Measurements from ENCODE around the gene ISM1. TPM values are rescaled to one million over a fixed set of nuclear protein-coding genes. Genes with fewer than 3 reads are reported as not detected.
"Not testable (repeated sequence)": the region's sequence is repeated elsewhere in the genome, so short reads cannot be mapped to it uniquely, and the experiment has no call there.

ISM1 gene
- total RNA-seq, 1 donor from 2014 or later = 0.29 TPM

DNA sequence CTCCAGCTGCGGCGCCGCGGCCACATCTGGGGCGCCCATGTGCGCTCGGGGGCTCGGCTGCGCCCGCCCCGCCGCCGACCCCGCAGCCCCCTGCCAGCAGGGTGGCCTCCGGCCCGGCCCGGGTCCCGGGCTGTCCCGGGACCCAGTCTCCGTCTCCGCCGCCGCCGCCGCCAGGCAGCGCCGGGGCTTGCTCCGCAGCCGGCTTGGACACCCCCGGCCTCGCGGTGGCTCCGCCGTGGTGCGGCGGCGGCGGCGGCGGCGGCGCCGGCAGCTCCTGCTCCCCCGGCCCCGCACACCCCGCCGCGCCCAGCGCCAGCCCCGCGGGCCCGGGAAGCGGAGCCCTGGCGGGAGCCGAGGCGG, 219 bp downstream of the ISM1 start:
- DNase-seq (ENCODE audit: extremely low read depth, low read depth, low spot score) = no peak

DNA sequence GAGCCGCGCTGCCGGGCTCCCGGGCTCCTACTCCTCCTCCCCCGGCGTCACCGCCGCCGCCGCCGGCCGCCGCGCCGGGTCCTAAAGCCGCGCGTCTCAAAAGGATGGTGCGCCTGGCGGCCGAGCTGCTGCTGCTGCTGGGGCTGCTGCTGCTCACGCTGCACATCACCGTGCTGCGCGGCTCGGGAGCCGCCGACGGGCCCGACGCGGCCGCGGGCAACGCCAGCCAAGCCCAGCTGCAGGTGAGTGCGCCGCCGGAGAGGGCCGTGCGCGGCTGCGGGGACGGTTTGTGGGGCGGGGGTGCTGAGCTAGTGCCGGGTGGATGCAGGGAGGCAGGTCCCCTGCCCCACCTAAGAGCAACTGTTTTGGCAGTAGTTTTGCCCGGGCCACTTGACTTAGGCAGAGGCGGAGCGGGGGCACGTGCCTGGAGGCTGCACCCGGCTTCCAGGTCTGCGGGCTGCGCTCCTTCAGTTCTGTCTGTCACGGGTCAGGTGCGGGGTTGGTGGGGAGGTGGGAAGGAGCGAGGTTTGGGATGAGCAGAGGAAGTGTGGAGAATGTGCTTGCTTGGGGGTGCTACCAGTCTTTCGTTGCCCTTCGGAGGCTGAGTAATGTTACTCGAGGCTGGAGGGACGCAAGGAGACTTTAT, 722 bp downstream of the ISM1 start:
- DNase-seq (ENCODE audit: extremely low read depth, low read depth, low spot score) = no peak

DNA sequence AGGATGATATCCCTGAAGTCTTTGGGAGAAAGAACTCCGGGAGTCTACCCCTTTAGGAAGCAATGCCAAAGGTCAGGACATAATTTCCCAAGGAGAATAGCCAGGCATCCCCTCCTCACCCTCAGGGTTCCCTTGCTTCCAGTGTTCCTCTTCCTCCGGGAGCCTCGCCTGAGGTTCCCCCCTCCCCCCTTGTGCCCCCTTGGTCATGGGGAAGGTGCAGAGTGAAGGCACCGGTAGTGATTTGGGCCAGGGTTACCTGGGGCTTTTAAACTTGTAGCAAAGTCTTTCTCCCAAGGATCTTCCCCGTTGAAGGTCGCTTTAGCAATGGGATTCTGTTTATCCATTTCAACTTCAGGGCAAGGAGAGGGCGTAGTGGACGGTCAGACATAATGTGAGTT, 1.2 kb downstream of the ISM1 start:
- DNase-seq (ENCODE audit: extremely low read depth, low read depth, low spot score) = no peak

DNA sequence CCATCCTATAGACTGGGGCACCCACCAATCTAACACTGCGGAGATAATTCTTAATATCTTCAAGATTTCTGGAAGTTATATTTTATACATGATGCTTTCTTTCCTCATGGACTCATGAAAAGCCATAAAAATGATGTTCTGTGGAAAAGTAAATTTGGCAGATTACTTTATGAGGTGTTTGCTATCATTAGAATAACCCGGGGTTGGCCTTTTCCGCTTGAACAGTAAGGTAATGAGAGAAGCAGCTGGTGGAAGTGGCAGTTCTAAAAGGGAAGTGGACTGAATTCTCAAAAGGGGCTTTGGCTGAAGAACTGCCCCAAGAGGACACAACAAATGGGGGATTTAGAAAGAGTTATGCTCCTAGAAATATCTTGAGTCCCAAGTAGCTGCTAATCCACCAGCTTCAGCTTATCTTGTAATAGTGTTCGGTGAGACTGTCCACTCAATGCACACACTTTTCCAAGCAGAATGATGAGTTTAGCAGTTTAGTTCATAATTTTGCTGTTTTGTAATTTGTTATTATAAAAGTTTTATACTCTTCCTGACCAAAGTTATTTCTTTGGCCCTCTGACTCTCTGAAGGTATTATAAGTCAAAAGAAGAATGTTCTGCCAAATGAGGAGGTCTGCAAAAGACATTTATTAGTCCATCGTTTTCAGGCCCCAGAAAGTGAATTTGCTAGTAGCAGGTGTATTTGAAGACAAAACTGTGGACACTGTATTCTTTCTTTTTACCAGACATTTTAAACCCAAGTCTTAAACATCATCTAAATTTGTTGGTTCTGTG, 2.9 kb downstream of the ISM1 start:
- DNase-seq (ENCODE audit: extremely low read depth, low read depth, low spot score) = no peak

DNA sequence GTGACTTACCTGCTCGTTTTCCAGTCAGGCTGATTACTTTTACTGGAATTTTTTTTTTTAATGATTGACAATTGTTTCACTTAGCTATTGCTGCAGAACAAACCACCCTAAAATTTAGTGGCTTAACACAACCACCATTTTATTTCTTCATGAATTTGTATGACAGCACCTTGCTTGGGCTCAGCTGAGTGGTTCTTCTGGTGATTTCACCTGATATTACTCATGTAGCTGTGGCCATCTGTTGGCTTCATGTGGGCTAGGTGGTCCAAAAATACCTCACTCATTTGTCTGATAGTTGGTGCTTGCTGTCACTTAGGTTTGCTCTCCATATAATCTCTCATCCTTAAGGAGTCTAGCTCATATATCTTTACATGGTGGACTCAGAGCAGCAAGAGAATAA, 5.3 kb downstream of the ISM1 start:
- DNase-seq (ENCODE audit: extremely low read depth, low read depth, low spot score) = no peak

DNA sequence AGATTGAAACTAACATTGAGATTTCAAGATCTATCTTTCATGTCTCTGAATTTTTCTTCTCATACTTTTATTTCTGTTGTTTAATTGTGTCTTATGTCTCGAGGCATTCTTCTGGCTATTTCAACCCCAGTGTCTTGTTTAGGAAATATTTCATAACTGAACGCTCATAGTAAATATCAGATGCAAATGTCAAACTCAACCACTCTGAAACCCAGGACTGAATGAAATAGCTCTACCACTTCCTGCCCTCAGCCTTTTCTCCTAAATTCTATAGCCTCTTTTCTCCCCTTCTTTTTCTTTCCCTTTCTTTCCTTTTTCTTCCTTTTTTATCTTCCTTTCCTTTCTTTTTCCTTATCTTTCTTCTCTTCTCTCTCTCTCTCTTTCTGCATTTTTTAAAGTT, 7.7 kb downstream of the ISM1 start:
- DNase-seq (ENCODE audit: extremely low read depth, low read depth, low spot score) = no peak

DNA sequence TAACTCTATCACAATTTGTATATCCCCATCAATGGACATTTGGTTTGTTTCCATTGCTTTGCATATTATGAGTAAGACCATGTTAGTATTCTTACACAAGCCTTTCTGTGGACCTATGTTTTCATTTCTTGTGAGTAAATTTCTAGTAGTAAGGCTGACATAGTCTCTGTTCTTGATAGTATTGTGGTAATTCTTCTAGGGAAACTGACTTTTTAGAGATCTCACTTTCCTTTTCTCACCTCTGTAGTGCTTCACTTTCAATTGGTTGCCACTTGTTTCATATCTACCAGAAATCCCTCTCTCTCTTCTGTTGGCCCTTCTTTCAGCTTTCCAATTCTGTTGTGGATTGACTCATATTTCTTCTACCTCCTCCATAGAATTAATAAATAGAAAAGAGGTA, 8.5 kb downstream of the ISM1 start:
- DNase-seq (ENCODE audit: extremely low read depth, low read depth, low spot score) = no peak

DNA sequence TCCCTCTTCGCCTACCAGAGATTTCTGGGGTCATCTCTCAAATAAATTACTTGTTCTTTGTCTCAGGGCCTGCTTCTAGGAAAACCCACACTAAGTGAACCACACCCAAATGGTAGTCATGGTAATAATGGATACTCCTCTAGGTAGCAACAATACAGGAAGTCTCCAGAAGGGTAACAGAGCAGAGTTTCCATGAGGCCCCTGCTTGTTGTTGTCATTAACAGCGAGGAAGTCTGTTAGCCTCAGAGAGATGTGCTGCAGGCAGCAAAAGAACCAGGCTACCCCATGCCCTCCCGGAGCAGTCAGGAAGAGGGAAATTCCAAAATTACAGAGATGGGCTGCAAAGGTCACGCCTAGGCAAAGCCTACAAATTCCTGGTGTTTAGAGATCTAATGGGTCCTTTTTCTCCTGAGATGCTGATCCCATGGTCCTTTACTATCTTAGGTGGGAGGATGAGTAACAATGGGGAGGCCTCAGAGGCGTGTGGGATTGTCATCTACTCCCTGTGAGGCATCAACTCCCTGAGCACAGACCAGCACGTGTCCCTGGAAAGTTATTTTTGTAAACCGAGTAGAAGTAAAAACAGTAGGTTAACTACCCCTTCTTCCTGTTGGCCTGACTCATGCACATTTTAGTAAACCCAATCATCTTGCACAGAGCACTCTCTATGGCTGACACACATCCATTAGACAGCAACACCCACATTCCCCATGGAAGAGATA, 10.1 kb downstream of the ISM1 start:
- no peak for DNase-seq (ENCODE audit: extremely low read depth, low read depth, low spot score)

DNA sequence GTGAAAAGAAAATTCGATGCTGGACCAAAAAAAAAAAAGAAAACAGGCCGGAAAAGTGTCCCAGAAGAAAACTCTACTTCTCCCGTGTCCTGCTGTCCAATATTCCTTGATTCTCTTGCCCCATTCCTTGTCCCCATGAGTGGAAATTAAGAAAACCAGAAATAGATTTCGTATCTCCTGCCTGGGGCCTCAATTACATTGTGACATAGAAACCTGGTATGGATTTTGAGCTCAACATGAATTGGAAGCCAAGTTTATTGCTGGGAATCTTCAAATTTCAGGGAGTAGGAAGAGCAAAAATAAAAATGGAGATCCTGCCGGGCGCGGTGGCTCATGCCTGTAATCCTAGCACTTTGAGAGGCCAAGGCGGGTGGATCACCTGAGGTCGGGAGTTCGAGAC, 11.9 kb downstream of the ISM1 start:
- DNase-seq (ENCODE audit: extremely low read depth, low read depth, low spot score) = no peak

DNA sequence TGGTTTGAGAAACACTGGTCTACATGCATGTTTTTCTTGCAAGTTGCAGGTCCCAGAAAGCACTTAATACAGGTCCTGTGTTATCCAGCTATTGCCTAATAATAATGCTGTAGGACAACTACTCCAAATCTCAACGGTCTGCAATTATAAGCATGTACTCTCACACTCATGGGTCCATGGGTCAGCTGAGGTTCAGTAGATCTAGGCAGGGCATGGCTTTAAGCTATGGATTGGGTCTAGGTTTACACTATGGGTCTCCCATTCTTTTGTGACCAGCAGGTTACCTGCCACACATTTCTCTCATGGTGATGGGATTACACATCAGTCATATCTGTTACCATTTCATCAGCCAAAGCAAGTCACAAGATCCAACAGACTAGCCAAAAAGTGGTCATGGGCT, 13.9 kb downstream of the ISM1 start:
- DNase-seq (ENCODE audit: extremely low read depth, low read depth, low spot score) = no peak

DNA sequence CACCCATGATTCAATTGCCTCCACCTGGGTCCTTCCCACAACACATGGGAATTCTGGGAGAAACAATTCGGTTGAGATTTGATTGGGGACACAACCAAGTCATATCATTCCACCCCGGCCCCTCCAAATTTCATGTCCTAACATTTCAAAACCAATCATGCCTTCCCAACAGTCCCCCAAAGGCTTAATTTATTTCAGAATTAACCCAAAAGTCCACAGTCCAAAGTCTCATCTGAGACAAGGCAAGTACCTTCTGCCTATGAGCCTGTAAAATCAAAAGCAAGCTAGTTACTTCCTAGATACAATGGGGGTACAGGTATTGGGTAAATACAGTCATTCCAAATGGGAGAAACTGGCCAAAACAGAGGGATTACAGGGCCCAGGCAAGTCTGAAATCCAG, 15.3 kb downstream of the ISM1 start:
- not testable (repeated sequence) for DNase-seq (ENCODE audit: extremely low read depth, low read depth, low spot score)

DNA sequence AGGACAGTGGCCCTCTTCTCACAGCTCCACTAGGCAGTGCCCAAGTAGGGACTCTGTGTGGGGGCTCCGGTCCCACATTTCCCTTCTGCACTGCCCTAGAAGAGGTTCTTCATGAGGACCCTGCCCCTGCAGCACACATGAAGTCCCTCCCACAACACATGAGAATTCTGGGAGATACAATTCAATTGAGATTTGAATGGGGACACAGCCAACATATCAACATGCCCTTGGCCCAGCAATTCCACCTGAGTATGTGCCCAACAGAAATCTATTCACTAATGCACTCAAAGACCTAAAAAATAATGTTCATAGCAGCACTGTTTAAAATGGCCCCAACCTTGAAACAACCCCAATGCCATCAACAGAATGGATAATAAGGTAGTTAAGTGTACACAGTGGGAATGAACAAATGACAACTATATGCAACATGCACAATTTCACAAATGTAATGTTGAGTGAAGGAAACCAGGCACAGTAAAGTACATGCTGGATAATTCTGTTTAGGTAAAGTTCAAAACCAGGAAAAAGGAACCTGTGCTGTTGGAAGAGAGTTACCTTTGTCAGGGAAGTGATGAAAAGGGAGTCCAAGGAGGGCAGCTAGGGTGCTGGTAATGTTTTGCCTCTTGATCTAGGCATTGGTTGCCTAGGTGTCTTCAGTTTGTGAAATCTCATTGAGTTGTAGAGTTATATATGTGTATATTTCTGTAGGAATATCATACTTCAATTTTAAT, 16.1 kb downstream of the ISM1 start:
- no peak for DNase-seq (ENCODE audit: extremely low read depth, low read depth, low spot score)

DNA sequence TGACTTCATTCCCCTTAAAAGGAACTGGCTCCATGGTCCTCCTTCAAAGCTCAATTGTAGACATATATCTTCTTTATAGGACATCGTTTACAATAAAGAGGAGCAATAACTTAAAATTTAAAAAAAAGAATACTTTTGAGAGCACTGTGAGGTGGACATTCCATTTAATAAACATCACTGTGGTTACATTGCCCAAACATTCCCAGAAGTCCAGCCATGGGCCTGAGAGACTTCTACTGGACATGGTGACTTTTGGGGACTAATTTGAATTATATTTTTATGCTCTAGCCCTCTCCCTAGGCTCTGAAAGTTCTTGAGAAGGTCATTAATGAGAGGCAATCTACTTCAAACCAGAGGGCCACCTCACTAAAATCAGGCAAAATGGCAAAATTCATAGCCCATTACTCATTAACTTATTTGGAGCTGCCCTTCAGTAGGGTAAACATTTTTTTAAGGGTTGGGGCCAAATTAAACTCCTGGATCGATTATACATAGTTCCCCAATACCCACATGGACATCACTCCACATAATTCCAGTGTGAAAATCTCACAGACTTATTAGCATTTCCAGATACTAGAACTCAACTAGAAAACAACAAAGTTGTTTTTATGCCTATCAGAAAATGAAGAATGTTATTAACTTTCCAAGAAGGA, 17.1 kb downstream of the ISM1 start:
- no peak for DNase-seq (ENCODE audit: extremely low read depth, low read depth, low spot score)

DNA sequence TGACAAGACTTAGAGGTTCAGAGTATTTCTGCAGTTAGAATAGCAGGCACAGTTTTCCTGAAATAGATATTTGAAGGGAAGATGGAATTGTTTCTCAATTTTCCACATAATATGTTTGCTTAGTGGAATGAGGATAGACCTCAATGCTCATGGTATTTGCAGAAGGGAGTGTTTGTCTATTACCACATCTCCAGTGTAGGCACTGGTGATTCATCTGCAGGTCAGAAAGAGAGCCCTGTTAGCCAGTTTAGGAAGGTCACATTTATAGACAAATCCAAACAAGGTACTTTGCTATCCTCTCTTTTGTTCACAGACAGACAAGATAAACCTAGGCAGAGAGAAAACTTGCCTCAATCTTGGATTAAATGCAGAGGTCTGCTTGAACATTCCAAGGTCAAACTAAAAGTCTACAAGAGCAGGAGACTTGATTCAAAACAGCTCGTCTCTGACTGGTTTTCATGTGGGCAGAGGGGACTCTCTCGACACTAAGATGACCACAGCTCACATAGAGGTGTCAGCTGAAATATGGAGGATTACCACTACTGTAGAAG, 22.8 kb downstream of the ISM1 start:
- DNase-seq (ENCODE audit: extremely low read depth, low read depth, low spot score) = no peak

DNA sequence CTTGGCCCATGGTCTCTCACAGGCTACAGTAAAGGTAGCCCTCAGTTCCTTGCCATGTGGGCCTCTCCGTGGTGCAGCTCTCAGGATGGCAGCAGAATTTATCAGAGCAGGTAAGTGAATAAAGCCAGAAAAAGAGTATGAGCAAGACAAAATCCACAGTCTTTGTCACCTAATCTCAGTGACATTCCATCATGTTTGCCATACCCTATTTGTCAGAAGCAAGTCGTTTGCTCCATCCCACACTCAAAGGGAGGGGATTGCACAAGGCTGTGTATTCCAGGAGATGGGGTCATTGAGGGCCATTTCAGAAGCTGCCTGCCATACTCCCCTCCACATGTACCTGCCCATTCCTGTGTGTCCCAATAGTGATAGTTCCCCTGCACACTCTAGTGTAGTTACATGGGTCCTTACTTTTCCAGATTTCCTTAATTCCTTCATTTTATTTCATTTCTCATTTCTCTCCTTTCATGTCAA, 24.2 kb downstream of the ISM1 start:
- no peak for DNase-seq (ENCODE audit: extremely low read depth, low read depth, low spot score)

DNA sequence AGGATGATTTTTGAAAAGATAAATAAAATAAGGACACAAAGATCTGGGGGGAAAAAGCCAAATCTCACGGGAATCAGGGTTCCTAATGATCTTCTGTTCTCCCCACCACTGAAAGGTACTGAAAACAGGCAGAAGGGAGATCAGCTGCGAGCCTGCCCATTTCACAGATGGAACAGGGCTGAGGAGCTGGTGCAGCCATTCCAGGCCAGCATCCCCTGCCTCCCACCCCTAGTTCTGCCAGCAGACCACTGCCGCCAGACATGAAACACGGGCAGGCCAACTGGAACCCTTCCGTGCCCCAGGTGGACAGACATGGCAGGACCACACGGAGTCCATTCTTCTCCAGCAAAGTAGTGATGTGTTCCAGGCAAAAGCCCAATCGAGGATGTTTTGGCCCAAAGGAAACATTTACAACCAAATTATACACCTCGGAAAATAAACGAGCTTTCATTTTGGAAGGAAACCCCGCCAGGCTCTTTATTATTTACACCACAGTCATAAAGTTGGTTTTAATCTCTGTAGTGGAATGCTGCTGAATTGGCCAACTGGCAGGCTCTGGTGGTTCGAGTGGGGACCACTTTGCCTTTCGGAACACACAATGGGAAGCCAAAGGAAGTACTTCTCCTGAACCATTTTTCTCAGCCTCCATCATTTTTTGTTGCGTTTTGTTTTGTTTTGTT, 28.2 kb downstream of the ISM1 start:
- DNase-seq (ENCODE audit: extremely low read depth, low read depth, low spot score) = no peak

DNA sequence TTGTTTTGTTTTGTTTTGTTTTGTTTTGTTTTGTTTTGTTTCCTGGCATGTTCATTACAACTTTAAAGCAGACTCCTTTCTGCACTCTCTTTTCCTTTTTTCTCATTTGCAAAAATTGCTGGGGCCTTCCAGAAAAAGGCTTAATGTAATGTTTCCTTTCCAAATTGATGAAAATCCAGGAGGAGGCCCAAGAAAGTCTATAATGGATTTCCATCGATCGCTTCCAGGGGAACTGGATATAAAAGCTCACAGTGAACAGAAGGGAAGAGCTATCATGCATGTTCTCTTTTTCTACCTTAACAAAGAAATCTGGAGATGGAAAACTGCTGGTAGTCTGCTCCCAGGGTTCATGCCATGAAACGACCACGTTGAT, 28.7 kb downstream of the ISM1 start:
- DNase-seq (ENCODE audit: extremely low read depth, low read depth, low spot score) = no peak

DNA sequence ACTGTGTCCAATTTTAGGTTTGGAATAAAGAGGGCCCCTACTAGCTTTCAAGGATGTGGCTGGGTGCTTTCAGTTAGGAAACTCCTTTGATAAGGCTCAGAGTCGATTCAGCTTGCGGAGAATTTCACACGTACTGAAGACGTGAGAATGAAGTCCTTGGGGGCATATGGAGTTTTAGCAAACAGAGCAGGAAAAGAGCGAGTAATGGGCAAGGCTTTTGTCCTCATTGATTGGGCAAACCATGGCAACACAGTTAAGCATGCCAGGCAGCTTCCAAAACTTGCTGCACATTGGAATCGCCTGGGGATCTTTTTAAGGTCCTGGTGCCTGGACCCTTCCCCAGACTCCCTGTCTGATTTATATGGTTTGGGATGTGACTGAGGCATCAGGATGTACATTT, 29.2 kb downstream of the ISM1 start:
- no peak for DNase-seq (ENCODE audit: extremely low read depth, low read depth, low spot score)

DNA sequence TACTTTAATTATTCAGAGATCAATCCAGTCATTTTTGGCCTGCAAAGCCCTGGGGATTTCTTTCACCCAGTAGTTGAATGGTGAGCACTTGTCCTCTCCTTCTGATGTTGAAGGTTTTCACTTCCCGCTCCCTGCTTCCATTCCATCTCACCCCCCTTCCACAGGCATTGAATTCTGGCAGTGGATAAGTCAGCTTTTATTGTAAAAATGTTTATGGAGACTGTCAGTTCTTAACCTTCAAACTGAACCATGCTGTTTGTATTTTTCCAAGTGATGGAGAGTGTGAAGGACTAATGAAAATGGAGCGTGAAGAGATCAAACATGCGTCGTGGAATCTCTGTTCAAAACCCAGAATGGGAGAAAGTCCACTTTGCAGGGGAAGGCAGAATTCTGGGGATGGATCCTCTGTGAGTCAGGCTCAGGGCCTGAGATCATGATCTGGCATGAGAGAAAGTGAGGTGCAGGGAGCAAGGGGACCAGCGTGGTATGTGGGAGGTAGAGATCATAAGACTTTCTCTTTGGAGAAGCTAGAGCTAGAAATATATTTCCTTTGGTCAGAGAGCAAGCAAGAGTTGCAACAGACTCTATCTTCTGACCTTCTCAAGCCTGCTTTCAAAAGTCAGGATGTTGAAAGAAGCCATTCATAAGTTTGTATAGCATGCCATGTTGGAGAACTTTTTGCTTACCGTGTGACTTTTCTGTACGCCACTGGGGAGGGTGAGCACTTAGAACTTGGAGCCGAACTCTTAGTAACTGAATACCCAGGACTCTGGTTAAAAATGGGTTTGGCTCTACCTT, 30.2 kb downstream of the ISM1 start:
- no peak for DNase-seq (ENCODE audit: extremely low read depth, low read depth, low spot score)
